WTC11 (cell line): ENCODE data around the gene BLZF1.

Experiments
- CTCF ChIP-seq: fragments of 200-600 bp; IDR thresholded peaks from 2 replicates; pipeline ENCODE4 v1.8.0; 2022; ENCODE audit warnings: antibody characterized with exemption
- ELF4 ChIP-seq: sonication (generic); formaldehyde crosslinking; IDR thresholded peaks from 2 replicates; pipeline ENCODE4 v1.8.1; 2022; ENCODE audit warnings: low read depth, mild to moderate bottlenecking, moderate library complexity, missing genetic modification reagents
- FOXJ3 ChIP-seq: sonication (generic); formaldehyde crosslinking; IDR thresholded peaks from 2 replicates; pipeline ENCODE4 v1.9.0; 2021; ENCODE audit warnings: missing genetic modification reagents, mild to moderate bottlenecking, borderline replicate concordance
- MAX ChIP-seq: sonication (generic); formaldehyde crosslinking; IDR thresholded peaks from 2 replicates; pipeline ENCODE4 v1.8.0; 2022; ENCODE audit warnings: mild to moderate bottlenecking, missing genetic modification reagents
- SMAD4 ChIP-seq: sonication (generic); formaldehyde crosslinking; IDR thresholded peaks from 2 replicates; pipeline ENCODE4 v1.8.0; 2022; ENCODE audit warnings: mild to moderate bottlenecking, missing genetic modification reagents
- SP1 ChIP-seq: sonication (generic); formaldehyde crosslinking; conservative IDR thresholded peaks from 2 replicates; pipeline ENCODE4 v1.8.1; 2022; ENCODE audit warnings: missing genetic modification reagents
- TEAD4 ChIP-seq: sonication (generic); formaldehyde crosslinking; IDR thresholded peaks from 2 replicates; pipeline ENCODE4 v1.8.0; 2022; ENCODE audit warnings: mild to moderate bottlenecking, missing genetic modification reagents
- USF2 ChIP-seq: sonication (generic); formaldehyde crosslinking; IDR thresholded peaks from 2 replicates; pipeline ENCODE4 v1.8.1; 2023; ENCODE audit warnings: mild to moderate bottlenecking, missing genetic modification reagents, moderate library complexity
- ZNF263 ChIP-seq: sonication (generic); formaldehyde crosslinking; IDR thresholded peaks from 2 replicates; pipeline ENCODE4 v1.8.1; 2022; ENCODE audit warnings: low read depth, mild to moderate bottlenecking, moderate library complexity, missing genetic modification reagents
- ZNF512 ChIP-seq: sonication (generic); formaldehyde crosslinking; IDR thresholded peaks from 2 replicates; pipeline ENCODE4 v1.8.1; 2022; ENCODE audit warnings: missing genetic modification reagents, borderline replicate concordance

- TF ChIP-seq CTCF, result no peak
- TF ChIP-seq TEAD4, result no peak
- no peak for TF ChIP-seq USF2 (CRISPR knock-in tag)
- no peak for TF ChIP-seq MAX
- TF ChIP-seq ZNF512 (CRISPR knock-in tag), result no peak
- TF ChIP-seq SMAD4 (CRISPR knock-in tag), result no peak
- TF ChIP-seq FOXJ3, result no peak
- no peak for TF ChIP-seq ZNF263 (CRISPR knock-in tag)
- TF ChIP-seq ELF4 (CRISPR knock-in tag), result no peak
- TF ChIP-seq SP1, result no peak
Measured at GRCh38 chr1:169390303-169390702, 22.3 kb downstream of the BLZF1 start.
